ENCODE results near the gene CLINT1.
"Not testable (repeated sequence)": the region's sequence is repeated elsewhere in the genome, so short reads cannot be mapped to it uniquely, and the experiment has no call there.

Gene CLINT1

GRCh38 chr5:157858527-157859226 is at the start of gene CLINT1:
CLINT1 (minus strand) TSS chr5:157859145; CDS start chr5:157858970, 175 bp downstream.
- peak; percentile 86 for DNase-seq

- DNase-seq = no peak
Measured at GRCh38 chr5:157908459-157908858, 49.5 kb upstream of the CLINT1 start.

- DNase-seq = no peak
Measured at GRCh38 chr5:157907479-157907878, 48.5 kb upstream of the CLINT1 start.

- DNase-seq = no peak
Measured at GRCh38 chr5:157903117-157903450, 44.1 kb upstream of the CLINT1 start.

- no peak for DNase-seq
Measured at GRCh38 chr5:157902449-157903116, 43.6 kb upstream of the CLINT1 start.

GRCh38 chr5:157900644-157901043 is 41.7 kb upstream of the CLINT1 start:
- no peak for DNase-seq

- DNase-seq = no peak
Measured at GRCh38 chr5:157893611-157894010, 34.7 kb upstream of the CLINT1 start.

GRCh38 chr5:157892974-157893373 is 34.0 kb upstream of the CLINT1 start:
- no peak for DNase-seq

GRCh38 chr5:157890836-157891597 is 32.1 kb upstream of the CLINT1 start:
- DNase-seq = no peak

GRCh38 chr5:157888814-157889532 is 30.0 kb upstream of the CLINT1 start:
- DNase-seq = no peak

GRCh38 chr5:157886796-157887380 is 27.9 kb upstream of the CLINT1 start:
- no peak for DNase-seq

- DNase-seq = not testable (repeated sequence)
Measured at GRCh38 chr5:157885051-157885450, 26.1 kb upstream of the CLINT1 start.

- DNase-seq = not testable (repeated sequence)
Measured at GRCh38 chr5:157881498-157881897, 22.6 kb upstream of the CLINT1 start.

GRCh38 chr5:157877821-157878220 is 18.9 kb upstream of the CLINT1 start:
- no peak for DNase-seq

GRCh38 chr5:157874861-157875260 is 15.9 kb upstream of the CLINT1 start:
- DNase-seq = no peak

GRCh38 chr5:157870837-157871834 is 12.2 kb upstream of the CLINT1 start:
- no peak for DNase-seq

- no peak for DNase-seq
Measured at GRCh38 chr5:157867751-157868387, 8.9 kb upstream of the CLINT1 start.

GRCh38 chr5:157866536-157866935 is 7.6 kb upstream of the CLINT1 start:
- DNase-seq = no peak

- no peak for DNase-seq
Measured at GRCh38 chr5:157865781-157866180, 6.8 kb upstream of the CLINT1 start.

- DNase-seq = no peak
Measured at GRCh38 chr5:157864067-157864466, 5.1 kb upstream of the CLINT1 start.
